Uterus (tissue), 2 donors: ENCODE results near the gene TRIM66.

Experiments
- CTCF ChIP-seq, 4 experiments: fragments of 200-600 bp in 2 of 4; fragments of 450-650 bp in 2 of 4; sonication (generic) in 2 of 4; IDR thresholded peaks; one replicate each; pipeline ENCODE4 v1.5.1; 2016 to 2019; ENCODE audit warnings: antibody characterized with exemption in 4 of 4, mild to moderate bottlenecking in 2 of 4, moderate library complexity in 1 of 4
- POLR2A ChIP-seq, 2 donors: fragments of 450-650 bp; IDR thresholded peaks; one replicate each; pipeline ENCODE4 v1.6.1; 2016; ENCODE audit warnings: antibody characterized with exemption in 2 of 2, mild to moderate bottlenecking in 1 of 2, moderate library complexity in 1 of 2

- no peak for TF ChIP-seq CTCF (IDR thresholded peaks at IDR 0.05)
- TF ChIP-seq POLR2A (IDR thresholded peaks at IDR 0.05), result no peak
Observed at GRCh38 chr11:8587915-8588314, 94.5 kb downstream of the TRIM66 start.
